ENCODE measurements around the gene ADCY3. TPM values are rescaled to one million over a fixed set of nuclear protein-coding genes. Genes with fewer than 3 reads are reported as not detected.

ADCY3 gene
- total RNA-seq, 2 experiments from 2014 or later = 46.3 to 47.9 TPM

GRCh38 chr2:24957976-24958375 is 37.9 kb upstream of the ADCY3 start:
- no peak overlapping the region for H3K4me3 Mint-ChIP-seq
- ChIA-PET POLR2A (interaction anchor here (0.6 kb wide), 1 partner anchor 355 kb away, joined by 3 read pairs; no protein-coding TSS in a partner anchor), CTCF (interaction anchor here (0.7 to 1.0 kb wide), 2 partner anchors 90 to 131 kb away, joined by 3 to 4 read pairs; no protein-coding TSS in a partner anchor)
- no peak for DNase-seq
- no peak overlapping the region for H3K27ac Mint-ChIP-seq
- intact Hi-C loops (cut with micrococcal nuclease) = no loop called here
- H3K27me3 Mint-ChIP-seq = no peaks in the 10 kb centered on the region
- no peak for ATAC-seq
- H3K4me1 Mint-ChIP-seq (ENCODE audit: low read depth) = peaks cover 7% of the 10 kb centered on the region
- TF ChIP-seq, protein P1, sequence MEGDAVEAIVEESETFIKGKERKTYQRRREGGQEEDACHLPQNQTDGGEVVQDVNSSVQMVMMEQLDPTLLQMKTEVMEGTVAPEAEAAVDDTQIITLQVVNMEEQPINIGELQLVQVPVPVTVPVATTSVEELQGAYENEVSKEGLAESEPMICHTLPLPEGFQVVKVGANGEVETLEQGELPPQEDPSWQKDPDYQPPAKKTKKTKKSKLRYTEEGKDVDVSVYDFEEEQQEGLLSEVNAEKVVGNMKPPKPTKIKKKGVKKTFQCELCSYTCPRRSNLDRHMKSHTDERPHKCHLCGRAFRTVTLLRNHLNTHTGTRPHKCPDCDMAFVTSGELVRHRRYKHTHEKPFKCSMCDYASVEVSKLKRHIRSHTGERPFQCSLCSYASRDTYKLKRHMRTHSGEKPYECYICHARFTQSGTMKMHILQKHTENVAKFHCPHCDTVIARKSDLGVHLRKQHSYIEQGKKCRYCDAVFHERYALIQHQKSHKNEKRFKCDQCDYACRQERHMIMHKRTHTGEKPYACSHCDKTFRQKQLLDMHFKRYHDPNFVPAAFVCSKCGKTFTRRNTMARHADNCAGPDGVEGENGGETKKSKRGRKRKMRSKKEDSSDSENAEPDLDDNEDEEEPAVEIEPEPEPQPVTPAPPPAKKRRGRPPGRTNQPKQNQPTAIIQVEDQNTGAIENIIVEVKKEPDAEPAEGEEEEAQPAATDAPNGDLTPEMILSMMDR (IDR thresholded peaks at IDR 0.05) = no peak
- peaks cover 6% of the 10 kb centered on the region for H3K9me3 Mint-ChIP-seq
- H3K36me3 Mint-ChIP-seq (ENCODE audit: low read depth) = peaks cover 71% of the 10 kb centered on the region

DNA sequence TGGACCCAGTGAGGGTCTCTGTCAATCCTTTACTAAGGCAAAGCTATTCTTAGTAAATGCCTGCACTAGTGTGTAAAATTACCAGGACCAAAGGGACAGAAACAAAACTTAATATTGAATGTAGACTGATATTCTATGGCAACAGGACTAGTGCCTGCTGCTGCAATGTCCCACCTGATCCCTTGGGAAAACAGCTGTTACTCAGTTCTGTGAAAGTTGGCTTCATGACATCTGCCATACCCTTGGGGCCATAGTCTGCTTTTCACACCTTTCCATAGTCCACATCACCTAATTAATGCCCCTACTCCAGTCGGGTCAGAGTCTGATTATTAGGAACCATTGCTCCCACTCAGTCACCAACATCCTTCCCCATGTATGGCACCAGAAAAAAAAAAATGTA is 37.2 kb upstream of the ADCY3 start:
- DNase-seq (no peak), ATAC-seq (no peak)
- Mint-ChIP-seq H3K27ac (no peak overlapping the region), H3K9me3 (peaks cover 6% of the 10 kb centered on the region), H3K27me3 (no peaks in the 10 kb centered on the region), H3K4me3 (no peak overlapping the region), H3K4me1 (ENCODE audit: low read depth) (peaks cover 7% of the 10 kb centered on the region), H3K36me3 (ENCODE audit: low read depth) (peaks cover 69% of the 10 kb centered on the region)
- ChIA-PET CTCF (interaction anchor here (0.7 to 2.1 kb wide), 4 partner anchors 18 to 239 kb away, joined by 3 to 9 read pairs (median 4); no protein-coding TSS in a partner anchor), POLR2A (interaction anchor here (1.2 kb wide), 1 partner anchor 14 kb away, joined by 3 read pairs; no protein-coding TSS in a partner anchor)
- intact Hi-C loops (cut with micrococcal nuclease) = no loop called here
- TF ChIP-seq, protein P1 (IDR thresholded peaks at IDR 0.05) = no peak

DNA sequence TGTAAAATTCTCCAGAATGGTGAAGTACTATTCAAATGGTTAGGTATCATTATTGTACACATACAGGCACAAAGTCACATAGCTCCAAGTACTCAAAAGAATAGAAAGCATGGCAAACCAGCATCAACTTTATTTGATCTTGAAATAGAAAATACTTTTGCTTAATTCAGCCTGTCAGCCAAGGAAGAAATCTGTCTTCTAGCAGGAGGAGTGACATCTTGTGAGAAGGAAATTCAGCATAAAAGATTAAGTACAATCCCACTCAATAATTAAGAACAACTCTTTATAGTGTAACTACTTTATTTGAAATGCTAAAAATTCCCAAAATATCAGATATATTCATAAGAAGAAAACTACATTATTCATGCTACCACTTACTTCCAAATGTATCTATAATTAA is 35.9 kb upstream of the ADCY3 start:
- TF ChIP-seq, protein P1 (IDR thresholded peaks at IDR 0.05) = no peak
- Mint-ChIP-seq H3K27ac (no peak overlapping the region), H3K4me1 (ENCODE audit: low read depth) (peaks cover 7% of the 10 kb centered on the region), H3K27me3 (no peaks in the 10 kb centered on the region), H3K4me3 (no peak overlapping the region), H3K36me3 (ENCODE audit: low read depth) (peaks cover 63% of the 10 kb centered on the region), H3K9me3 (peaks cover 6% of the 10 kb centered on the region)
- CTCF ChIA-PET = interaction anchor here (2.1 kb wide), 1 partner anchor 20 kb away, joined by 9 read pairs; no protein-coding TSS in a partner anchor
- POLR2A ChIA-PET = no interaction called here
- intact Hi-C loops (cut with micrococcal nuclease) = no loop called here
- DNase-seq = no peak
- ATAC-seq = no peak

GRCh38 chr2:24955232-24955631 is 35.2 kb upstream of the ADCY3 start:
- ChIA-PET POLR2A (interaction anchor here (1.1 to 1.6 kb wide), 2 partner anchors 14 to 162 kb away, joined by 3 to 4 read pairs; no protein-coding TSS in a partner anchor), CTCF (no interaction called here)
- DNase-seq = no peak
- intact Hi-C loops (cut with micrococcal nuclease) = no loop called here
- TF ChIP-seq, protein P1 (IDR thresholded peaks at IDR 0.05) = no peak
- Mint-ChIP-seq H3K27me3 (no peaks in the 10 kb centered on the region), H3K9me3 (peaks cover 6% of the 10 kb centered on the region), H3K4me3 (no peak overlapping the region), H3K4me1 (ENCODE audit: low read depth) (peaks cover 5% of the 10 kb centered on the region), H3K36me3 (ENCODE audit: low read depth) (peaks cover 61% of the 10 kb centered on the region), H3K27ac (no peak overlapping the region)
- no peak for ATAC-seq

DNA sequence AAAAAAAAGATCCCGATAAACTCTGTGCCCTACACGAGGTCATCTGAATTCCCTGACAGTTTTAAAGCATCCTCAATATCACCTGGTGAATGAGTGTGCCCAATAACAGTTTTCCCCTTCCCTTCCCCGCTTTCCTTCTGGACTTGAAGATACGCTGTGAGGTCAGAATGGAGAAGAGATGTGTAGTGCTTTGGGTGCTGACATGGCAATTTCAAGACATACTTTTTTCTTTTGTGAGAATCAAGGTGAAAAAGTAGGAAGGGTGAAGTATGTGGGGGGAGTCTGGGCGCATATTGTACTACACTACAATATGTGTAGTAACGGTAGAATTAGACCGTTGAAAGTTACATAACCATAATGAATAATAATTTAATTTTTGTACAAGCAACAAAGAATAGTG is 30.1 kb upstream of the ADCY3 start:
- H3K4me3 Mint-ChIP-seq = no peak overlapping the region
- no peaks in the 10 kb centered on the region for H3K4me1 Mint-ChIP-seq (ENCODE audit: low read depth)
- ChIA-PET CTCF (no interaction called here), POLR2A (no interaction called here)
- ATAC-seq = no peak
- peaks cover 29% of the 10 kb centered on the region for H3K36me3 Mint-ChIP-seq (ENCODE audit: low read depth)
- no peak for DNase-seq
- no peaks in the 10 kb centered on the region for H3K9me3 Mint-ChIP-seq
- no peak overlapping the region for H3K27ac Mint-ChIP-seq
- intact Hi-C loops (cut with micrococcal nuclease) = no loop called here
- TF ChIP-seq, protein P1 (IDR thresholded peaks at IDR 0.05) = no peak
- H3K27me3 Mint-ChIP-seq = no peaks in the 10 kb centered on the region
